K562 (cell line): ENCODE data around the gene ANKRD65. TPM values are rescaled to one million over a fixed set of nuclear protein-coding genes. Genes with fewer than 3 reads are reported as not detected.

ENCODE experiments used
- ARID2 ChIP-seq: fragments of 450-650 bp; IDR thresholded peaks from 2 replicates; pipeline ENCODE4 v1.6.1; 2017; ENCODE audit warnings: antibody characterized with exemption, mild to moderate bottlenecking
- IRF2 ChIP-seq: sonication (generic); formaldehyde crosslinking; IDR thresholded peaks from 2 replicates; pipeline ENCODE4 v1.8.1; 2022; ENCODE audit warnings: mild to moderate bottlenecking, missing genetic modification reagents
- NRF1 ChIP-seq, 2 experiments: fragments of 450-650 bp; IDR thresholded peaks in 1 of 2; conservative IDR thresholded peaks in 1 of 2; 2 replicates each; pipeline ENCODE4 v1.6.1; 2014; ENCODE audit warnings: mild to moderate bottlenecking in 2 of 2
- TBP ChIP-seq: optimal IDR thresholded peaks from 2 replicates; pipeline ENCODE3; 2011; ENCODE audit warnings: low read depth, low read length, improper control_type of control experiment
- ZNF280B ChIP-seq: fragments of 250-450 bp; sonication (Bioruptor Pico); IDR thresholded peaks from 2 replicates; pipeline ENCODE4 v1.5.1; 2021; ENCODE audit warnings: mild to moderate bottlenecking
- polyA plus RNA-seq, 8 experiments: library from polyadenylated mRNA; depleted of rRNA in 4 of 8; stranded (reverse) in 5 of 8; unstranded in 3 of 8; fragments of >200 nt; fragmentation: Nextera tagmentation in 2 of 8; fragmentation: Illumina TruSeq in 1 of 8; extraction: Ambion mirVana in 2 of 8; extraction: Trizol in 1 of 8; gene quantifications; 2 replicates each; pipeline versions ENCODE4 v1.2.1 to v1.2.3, GENCODE V29; 2011 to 2014; ENCODE audit warnings: inconsistent platforms in 1 of 8, missing spikeins in 1 of 8
- total RNA-seq, 7 experiments: library from RNA; depleted of rRNA in 6 of 7; stranded (reverse); fragments of >200 nt in 6 of 7; fragmentation: Illumina TruSeq in 2 of 7; extraction: Trizol in 2 of 7; gene quantifications; 2 replicates each; pipeline versions ENCODE4 v1.2.1 to v1.2.3, GENCODE V29; 2011 to 2021; ENCODE audit warnings: low replicate concordance in 1 of 7
- TF ChIP-seq, protein P1 (sequence below), 2 experiments: fragments of 450-650 bp; IDR thresholded peaks; 2 replicates each; pipeline ENCODE4 v1.6.1; 2016; ENCODE audit warnings: mild to moderate bottlenecking in 2 of 2, borderline replicate concordance in 1 of 2, low read depth in 1 of 2, moderate library complexity in 1 of 2

Gene ANKRD65
- total and polyA plus RNA-seq, 9 of the 15 experiments (the other 6 are each of a cell fraction or from before 2014, with no cell fraction given) = not detected

- TF ChIP-seq, protein P1, sequence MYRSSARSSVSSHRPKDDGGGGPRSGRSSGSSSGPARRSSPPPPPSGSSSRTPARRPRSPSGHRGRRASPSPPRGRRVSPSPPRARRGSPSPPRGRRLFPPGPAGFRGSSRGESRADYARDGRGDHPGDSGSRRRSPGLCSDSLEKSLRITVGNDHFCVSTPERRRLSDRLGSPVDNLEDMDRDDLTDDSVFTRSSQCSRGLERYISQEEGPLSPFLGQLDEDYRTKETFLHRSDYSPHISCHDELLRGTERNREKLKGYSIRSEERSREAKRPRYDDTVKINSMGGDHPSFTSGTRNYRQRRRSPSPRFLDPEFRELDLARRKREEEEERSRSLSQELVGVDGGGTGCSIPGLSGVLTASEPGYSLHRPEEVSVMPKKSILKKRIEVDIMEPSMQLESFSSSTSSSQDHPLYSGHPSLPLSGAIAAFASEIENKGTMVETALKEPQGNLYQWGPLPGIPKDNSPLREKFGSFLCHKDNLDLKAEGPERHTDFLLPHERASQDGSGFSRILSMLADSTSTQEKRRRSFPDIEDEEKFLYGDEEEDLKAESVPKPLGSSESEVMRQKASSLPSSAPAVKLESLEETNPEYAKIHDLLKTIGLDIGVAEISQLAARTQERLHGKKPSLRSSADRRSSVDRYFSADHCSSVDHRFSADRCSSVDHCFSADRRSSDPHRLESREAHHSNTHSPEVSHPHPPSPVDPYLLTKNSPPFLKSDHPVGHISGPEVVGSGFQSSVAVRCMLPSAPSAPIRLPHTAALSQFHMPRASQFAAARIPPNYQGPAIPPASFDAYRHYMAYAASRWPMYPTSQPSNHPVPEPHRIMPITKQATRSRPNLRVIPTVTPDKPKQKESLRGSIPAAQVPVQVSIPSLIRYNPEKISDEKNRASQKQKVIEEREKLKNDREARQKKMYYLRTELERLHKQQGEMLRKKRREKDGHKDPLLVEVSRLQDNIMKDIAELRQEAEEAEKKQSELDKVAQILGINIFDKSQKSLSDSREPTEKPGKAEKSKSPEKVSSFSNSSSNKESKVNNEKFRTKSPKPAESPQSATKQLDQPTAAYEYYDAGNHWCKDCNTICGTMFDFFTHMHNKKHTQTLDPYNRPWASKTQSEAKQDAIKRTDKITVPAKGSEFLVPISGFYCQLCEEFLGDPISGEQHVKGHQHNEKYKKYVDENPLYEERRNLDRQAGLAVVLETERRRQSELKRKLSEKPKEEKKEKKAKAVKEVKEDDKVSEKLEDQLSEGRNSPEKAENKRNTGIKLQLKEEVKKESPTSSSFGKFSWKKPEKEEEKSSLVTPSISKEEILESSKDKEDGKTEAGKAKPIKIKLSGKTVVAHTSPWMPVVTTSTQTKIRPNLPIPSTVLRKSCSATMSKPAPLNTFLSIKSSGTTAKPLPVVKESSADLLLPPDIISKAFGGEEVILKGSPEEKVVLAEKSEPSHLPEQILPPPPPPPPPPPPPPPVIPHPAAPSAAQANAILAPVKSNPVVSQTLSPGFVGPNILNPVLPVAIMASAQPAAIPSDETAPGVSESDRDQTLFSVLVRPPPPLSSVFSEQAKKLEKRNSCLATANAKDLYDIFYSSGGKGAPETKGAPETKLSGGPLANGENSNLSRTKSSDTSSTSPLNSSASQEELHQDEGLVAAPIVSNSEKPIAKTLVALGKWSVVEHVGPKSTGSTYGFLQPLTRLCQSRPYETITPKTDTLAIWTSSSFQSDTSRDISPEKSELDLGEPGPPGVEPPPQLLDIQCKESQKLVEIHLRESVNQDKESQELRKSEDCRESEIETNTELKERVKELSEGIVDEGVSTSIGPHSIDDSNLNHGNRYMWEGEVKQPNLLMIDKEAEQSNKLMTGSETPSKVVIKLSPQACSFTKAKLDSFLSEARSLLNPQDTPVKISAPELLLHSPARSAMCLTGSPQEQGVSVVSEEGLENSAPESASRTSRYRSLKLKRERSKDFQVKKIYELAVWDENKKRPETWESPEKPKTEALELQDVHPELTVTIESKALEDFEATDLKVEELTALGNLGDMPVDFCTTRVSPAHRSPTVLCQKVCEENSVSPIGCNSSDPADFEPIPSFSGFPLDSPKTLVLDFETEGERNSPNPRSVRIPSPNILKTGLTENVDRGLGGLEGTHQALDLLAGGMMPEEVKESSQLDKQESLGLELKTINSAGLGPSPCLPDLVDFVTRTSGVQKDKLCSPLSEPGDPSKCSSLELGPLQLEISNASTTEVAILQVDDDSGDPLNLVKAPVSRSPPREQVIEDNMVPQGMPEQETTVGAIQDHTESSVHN (IDR thresholded peaks at IDR 0.05; ENCODE audit: borderline replicate concordance in 1 of 2, low read depth in 1 of 2) = no peak
- TF ChIP-seq IRF2 (CRISPR knock-in tag) = no peak
- TF ChIP-seq ZNF280B (CRISPR knock-in tag) = no peak
- TF ChIP-seq TBP = no peak
- no peak for TF ChIP-seq ARID2
- TF ChIP-seq NRF1 (conservative IDR thresholded peaks at IDR 0.05 in 1 of 2, IDR thresholded peaks at IDR 0.05 in 1 of 2) = no peak
Observed at GRCh38 chr1:1387098-1388077, 33.7 kb downstream of the ANKRD65 start (continued).
